NCI-H1105 treated with DMSO at 0.1 percent for 48 hours (cell line): ENCODE data around the gene DUSP22.
"Not testable (repeated sequence)": the region's sequence is repeated elsewhere in the genome, so short reads cannot be mapped to it uniquely, and the experiment has no call there.

Experiments
- DNase-seq: peaks from one replicate; lab custom pipeline; 2025; lab: John Stamatoyannopoulos, UW

DUSP22 gene

DNA sequence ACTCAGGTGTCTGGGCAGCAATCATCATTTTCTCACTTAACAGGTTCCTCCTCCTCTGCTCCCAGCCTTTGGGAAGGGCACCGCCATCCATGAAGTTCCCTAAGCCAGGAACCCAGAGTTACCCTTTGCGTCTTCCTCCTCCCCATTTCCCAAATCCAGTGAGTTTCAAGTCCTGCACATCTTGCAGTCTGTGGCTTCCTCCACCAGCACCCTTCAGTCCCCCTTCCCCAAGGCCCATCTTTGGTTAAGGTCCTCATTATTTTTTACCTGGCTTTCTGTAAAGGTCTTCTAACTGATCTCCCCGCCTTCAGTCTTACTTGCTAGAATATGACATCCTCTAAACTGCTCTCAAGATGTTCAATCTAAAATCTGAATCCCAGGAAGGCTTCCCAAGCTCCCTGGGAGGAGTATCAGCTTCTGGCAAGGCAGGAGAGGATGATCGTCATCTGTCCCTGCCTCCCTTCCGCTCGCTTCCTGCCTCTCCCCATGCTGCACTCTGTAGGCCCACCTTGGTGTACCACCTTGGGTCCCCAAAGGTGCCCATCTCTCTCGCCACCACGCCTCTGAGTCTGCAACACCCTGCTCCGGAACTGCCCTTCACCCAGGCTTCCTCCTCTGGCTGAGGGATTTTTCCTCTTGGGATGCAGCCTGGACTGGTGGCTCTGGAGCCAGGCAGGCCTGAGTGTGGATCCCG lies 11.4 kb upstream of the DUSP22 start:
- no peak for DNase-seq

- DNase-seq: no peak
Measured at GRCh38 chr6:281469-282103, 10.7 kb upstream of the DUSP22 start.

- DNase-seq: no peak
Measured at GRCh38 chr6:282177-282866, 10.0 kb upstream of the DUSP22 start.

GRCh38 chr6:282867-283416 lies 9.3 kb upstream of the DUSP22 start:
- no peak for DNase-seq

DNA sequence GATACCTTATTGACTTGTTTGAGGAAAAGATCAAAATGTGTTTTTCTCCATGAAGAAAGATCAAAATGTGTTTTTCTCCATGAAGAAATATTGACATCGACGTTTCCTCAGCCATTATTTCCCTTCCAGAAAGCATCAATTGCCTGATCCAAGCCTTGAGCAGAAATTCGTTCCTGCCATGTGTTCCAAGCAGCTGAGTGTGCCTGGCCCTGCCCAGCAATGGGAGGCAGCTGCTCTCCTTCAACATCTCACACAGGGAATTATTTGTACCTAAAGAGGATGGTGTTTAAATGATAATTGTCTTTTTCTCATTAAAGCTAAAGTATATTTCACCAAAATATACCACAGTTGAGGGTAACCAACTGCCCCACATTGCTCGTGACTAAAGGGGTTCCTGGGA lies 7.8 kb upstream of the DUSP22 start:
- no peak for DNase-seq

DNA sequence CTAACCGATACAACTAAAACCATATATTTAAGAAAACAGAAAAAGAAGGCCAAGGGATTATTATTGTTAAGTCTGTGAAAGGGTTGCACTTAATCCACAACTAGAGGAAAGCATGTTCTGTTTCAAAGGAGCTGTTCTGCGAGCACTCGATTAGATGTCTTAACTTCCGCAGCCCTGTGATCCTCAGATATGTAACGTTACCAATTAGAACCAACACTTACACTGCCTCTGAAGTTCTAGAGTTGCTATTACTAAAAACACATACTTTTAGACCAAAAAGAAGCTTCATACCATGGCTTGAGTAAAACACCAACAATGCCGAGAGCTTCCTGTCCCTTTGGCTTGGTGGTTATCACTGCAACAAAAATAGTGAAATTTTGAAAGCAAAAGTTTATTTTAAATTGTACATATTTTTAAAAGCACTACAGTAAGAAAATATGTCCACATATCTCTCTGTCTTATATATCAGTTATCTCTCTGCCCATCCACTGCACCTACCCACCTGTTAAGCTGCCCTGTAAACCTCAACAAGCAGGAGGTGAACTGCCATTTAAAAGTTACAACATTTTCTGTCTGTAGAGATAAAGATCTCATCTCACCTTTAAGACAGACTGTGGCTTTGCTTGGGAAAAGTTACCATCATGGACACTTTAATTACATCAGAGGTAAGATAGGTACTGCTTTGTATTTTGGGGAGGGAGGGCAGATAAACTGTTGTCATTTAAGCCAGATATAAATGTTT lies 7.1 kb upstream of the DUSP22 start:
- no peak for DNase-seq

GRCh38 chr6:285902-286301 lies 6.4 kb upstream of the DUSP22 start:
- DNase-seq: not testable (repeated sequence)

DNA sequence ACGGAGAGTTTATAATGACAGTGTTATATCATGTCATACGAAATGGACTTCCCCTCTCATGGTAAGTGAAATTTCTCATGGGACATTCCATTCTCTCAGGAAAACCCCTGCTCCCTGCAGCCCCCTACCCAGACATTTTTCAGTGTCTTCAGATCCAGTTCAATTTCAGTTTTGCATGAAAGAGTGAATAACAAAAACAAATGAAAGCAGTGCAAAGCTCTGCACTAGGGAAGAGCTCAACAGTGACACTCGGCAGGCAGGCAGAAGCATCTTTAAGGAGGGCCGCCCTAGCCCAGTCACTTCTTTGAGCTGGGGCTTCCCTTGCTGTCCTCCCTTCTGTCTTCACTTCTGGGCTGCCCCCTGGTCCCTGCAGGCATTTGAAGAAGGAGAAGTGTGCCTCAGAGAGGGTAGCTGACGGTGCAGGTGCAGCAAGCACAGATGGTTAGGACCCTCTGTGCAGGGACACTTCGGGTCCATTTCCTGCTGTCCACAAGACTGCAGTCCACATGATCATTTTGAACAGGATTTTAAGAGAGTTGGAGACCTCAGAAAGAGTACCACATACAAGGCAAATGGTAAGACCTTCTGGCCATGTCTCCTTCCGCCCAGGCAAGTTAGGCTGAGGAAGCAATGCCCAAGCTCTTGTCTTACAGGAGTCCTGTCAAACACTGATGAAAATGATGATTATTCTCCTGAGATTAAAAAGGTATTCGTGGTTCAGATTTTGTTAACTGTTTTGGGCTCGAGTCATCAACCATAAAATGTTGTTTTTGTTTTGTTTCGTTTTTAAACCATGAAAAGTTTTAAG lies 5.4 kb upstream of the DUSP22 start:
- DNase-seq: no peak

DNA sequence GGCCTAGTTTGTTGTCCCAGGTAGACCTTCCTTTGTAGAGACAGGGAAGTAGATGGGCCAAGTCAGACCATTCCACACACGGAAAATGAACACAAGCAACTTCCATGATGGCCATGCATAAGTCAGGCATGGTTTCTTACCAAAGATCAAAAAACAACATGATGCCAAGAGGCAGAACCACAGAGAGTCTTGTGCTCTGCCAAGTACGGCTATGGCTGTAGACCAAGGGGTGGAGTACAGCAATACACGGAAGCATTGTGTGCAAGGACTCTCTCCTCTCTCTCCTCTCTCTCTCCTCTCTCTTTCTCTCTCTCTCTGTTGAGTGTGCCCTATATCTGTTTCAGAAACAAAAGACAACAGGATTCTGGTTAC lies 4.8 kb upstream of the DUSP22 start:
- no peak for DNase-seq

DNA sequence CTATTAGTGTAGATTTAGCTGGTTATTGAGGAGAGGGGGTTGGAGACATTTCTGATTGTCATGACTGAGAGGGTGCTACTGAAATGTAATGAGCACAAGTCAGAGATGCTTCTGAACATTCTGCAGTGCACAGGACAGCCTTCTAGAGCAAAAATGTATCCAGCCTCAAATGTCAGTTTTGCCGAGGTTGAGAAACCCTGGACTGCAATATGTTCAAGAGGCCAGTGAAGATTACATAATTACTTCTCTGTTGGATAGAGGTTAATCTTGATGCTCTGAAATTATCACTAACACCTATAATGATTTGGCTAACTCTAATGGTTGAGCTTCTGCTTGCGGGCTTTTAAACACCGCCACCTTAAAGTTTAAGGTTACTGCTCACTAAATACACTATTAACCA lies 3.4 kb upstream of the DUSP22 start:
- no peak for DNase-seq

GRCh38 chr6:290111-290922 lies 2.0 kb upstream of the DUSP22 start:
- DNase-seq: no peak

GRCh38 chr6:291204-291696 lies 1.0 kb upstream of the DUSP22 start:
- no peak for DNase-seq

- no peak for DNase-seq
Measured at GRCh38 chr6:292506-293192, 362 bp downstream of the DUSP22 start.

- DNase-seq: no peak
Measured at GRCh38 chr6:293193-294174, 1.2 kb downstream of the DUSP22 start.

DNA sequence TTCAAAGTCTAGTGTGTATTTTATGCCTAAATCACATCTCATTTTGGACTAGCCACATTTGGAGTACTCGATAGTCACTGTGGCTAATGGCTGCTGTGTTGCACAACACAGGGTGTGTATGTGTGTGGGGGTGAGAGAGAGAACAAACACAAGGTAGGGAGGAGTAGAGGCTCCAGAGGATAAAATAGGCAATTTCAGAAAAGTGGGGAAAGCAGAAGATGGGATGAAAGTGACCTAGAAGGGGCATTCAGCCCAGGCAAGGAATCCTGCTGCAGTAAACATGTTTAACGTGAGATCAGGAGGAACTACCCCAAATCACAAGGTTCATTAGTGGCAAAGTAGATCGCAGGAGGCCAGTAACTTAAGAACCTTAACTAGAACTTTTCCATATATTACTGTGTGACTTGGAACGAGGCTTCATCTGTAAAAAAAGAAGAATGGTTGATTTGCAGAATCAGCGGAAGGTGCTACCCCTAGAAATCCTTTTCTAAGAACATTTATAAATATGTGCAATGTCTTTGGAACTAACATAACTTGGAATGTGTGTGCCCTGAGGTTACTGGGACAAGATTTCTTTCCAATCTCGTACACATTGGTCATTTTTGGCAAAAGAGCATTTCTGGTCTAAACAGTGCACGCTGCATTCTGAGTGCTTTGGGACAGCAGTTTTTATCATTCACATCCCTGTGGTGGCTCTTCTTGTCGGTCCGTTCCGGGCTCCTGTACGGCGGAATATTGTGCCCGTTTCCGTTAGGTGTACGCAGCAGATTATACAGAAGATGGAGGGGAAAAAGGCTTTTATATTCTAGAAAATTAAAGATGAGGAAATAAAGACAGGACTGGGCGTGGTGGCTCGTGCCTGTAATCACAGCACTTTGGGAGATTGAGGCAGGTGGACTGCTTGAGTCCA lies 2.6 kb downstream of the DUSP22 start:
- no peak for DNase-seq

- no peak for DNase-seq
Measured at GRCh38 chr6:296151-297122, 4.2 kb downstream of the DUSP22 start.
